Measurements from ENCODE around the gene MEAF6. TPM values are rescaled to one million over a fixed set of nuclear protein-coding genes. Genes with fewer than 3 reads are reported as not detected.
A peak's percentile ranks its signal among the peaks of the same experiment; 100 is the strongest.
"Not testable (repeated sequence)": the region's sequence is repeated elsewhere in the genome, so short reads cannot be mapped to it uniquely, and the experiment has no call there.

The MEAF6 gene
- total RNA-seq: 10 to 100 TPM; 89.6 to 89.7 TPM

DNA sequence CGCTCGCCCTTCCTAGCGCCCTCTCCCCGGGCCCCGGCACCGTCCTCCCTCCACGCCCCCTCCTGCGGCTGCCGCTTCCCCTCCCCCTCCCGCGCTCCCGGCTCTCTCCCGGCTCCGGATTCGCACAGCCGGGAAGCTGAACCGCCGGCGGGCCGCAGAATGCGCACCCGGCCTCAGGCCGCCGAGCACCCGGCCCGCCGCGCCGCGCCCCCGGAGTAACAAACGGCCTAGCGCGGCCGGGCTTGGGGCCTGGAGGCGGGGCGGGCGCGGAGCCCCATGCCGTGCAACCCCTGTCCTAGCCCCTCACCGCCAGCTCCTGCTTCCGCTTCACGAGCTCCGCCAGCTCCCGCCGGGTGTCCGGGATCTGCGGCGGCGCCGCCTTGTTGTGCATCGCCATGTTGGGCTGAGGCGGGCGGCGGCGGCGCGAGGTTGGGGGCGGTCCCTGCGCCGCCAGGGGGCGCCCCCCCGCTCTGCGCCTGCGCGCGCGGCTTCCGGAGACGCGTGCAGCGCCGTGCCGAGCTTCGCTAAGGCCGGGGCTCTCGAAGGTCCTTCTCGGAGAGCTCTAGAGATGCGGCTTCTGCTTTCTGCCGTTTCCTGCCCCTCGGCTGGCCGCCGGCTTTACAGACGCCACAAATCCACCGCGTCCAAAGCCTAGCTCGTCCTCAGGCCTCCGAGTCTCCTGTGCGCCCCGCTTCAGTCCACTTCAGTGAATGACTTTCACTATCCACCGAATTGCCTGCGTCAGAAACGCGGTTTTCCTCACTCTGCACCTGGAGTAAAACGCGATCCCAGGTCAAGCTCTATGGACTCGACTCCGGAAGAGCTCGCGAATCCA is at the start of gene MEAF6:
Gene MEAF6 (minus strand): TSS at position 417 of the 835 bp plus-strand sequence. CDS start 20 bp downstream, at position 397.
- intact Hi-C loops (cut with micrococcal nuclease): loop anchor here (1.0 to 5.0 kb wide), 4 partner anchors 35 to 176 kb away; partner anchors contain the start of gene SNIP1
- POLR2A ChIA-PET: interaction anchor here (0.5 to 4.4 kb wide), 17 partner anchors 12 to 1571 kb away, joined by 3 to 27 read pairs (median 4); partner anchors contain the start of genes GNL2, MRPS15, SNIP1 and ZC3H12A
- Mint-ChIP-seq H3K4me3 (peak within 1 kb of the TSS; percentile 98), H3K36me3 (peaks cover 20% of the 10 kb centered on the region), H3K27me3 (no peaks in the 10 kb centered on the region), H3K4me1 (ENCODE audit: low read depth) (peaks cover 49% of the 10 kb centered on the region), H3K9me3 (no peaks in the 10 kb centered on the region), H3K27ac (peak within 1 kb of the TSS; percentile 94)
- CTCF ChIA-PET: interaction anchor here (0.7 to 3.2 kb wide), 23 partner anchors 8 to 293 kb away, joined by 3 to 26 read pairs (median 4); partner anchors contain the start of genes C1orf122, EPHA10, GNL2 and SNIP1
- DNase-seq: peak; percentile 87

DNA sequence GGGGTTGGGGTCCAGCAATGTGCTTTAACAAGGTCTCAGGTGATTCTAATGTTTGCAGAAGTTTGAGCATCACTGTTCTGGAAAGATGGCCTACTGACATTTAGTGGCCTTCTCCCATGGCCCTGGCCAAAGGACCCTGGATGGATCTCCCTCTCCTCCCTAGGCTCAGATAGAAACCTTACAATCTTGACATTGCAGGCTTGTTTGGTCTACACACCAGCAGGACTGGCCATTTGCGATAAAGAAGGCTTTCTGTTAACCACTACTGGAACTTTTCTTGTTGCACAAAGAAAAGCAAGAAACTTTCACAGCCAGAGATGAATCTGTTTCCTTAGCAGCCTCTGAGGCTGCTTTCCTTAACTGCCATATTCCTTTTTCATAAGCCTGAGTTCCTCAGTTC is 48.4 kb upstream of the MEAF6 start:
- no peak for DNase-seq
- ChIA-PET CTCF (interaction anchor here (0.6 to 4.6 kb wide), 7 partner anchors 9 to 126 kb away, joined by 3 to 35 read pairs (median 5); no protein-coding TSS in a partner anchor), POLR2A (no interaction called here)
- H3K9me3 Mint-ChIP-seq: no peaks in the 10 kb centered on the region
- H3K36me3 Mint-ChIP-seq: peaks cover 21% of the 10 kb centered on the region
- no peak overlapping the region for H3K27ac Mint-ChIP-seq
- H3K4me3 Mint-ChIP-seq: no peak overlapping the region
- no peaks in the 10 kb centered on the region for H3K4me1 Mint-ChIP-seq (ENCODE audit: low read depth)
- H3K27me3 Mint-ChIP-seq: no peaks in the 10 kb centered on the region
- intact Hi-C loops (cut with micrococcal nuclease): no loop called here

DNA sequence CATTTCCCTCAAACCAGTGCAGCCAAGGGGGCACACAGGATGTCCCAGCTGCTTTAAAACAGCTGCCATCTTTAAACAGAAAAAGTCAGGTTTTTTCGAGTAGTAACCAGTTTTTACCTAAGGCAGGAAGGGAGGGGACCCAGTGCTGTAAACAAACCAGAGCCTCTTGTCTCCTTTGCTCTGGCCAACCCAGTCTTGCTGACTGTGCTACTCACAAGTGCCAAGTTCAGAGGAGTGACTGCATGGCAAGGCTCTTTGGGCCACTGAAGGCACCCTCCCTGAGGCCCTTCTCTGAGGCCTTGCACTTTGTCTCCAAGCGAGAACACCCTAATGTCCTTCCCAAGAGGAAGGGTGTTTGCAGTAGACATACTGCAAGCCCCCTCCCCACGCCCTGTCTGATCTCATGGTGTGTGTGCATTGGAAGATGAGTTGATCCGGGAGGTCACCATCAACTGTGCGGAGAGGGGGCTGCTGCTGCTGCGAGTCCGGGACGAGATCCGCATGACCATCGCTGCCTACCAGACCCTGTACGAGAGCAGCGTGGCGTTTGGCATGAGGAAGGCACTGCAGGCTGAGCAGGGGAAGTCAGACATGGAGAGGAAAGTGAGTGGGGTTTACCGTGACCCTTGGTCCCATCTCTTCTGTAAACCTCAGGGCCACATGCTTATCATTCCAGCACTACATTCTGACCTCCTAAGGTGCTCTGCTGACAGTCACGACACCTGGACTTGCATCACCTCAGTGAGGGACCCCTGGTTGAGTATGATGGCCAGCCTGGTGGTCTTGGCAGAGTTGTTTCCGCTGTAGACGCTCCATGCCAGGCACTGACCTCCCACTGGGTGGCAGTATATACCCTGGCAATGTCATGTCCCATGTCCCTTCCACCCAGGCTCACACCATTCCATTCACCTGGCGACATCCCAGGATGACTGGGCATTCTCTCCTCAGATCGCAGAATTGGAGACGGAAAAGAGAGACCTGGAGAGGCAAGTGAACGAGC is 46.9 kb upstream of the MEAF6 start:
- ChIA-PET POLR2A (no interaction called here), CTCF (interaction anchor here (0.8 to 4.6 kb wide), 7 partner anchors 10 to 127 kb away, joined by 3 to 35 read pairs (median 5); no protein-coding TSS in a partner anchor)
- Mint-ChIP-seq H3K27ac (no peak overlapping the region), H3K4me1 (ENCODE audit: low read depth) (peaks cover 8% of the 10 kb centered on the region), H3K9me3 (no peaks in the 10 kb centered on the region), H3K36me3 (peaks cover 7% of the 10 kb centered on the region), H3K27me3 (no peaks in the 10 kb centered on the region), H3K4me3 (no peak overlapping the region)
- DNase-seq: peak; percentile 52
- intact Hi-C loops (cut with micrococcal nuclease): loop anchor here (1.0 kb wide), 1 partner anchor 121 kb away; no protein-coding TSS in a partner anchor

DNA sequence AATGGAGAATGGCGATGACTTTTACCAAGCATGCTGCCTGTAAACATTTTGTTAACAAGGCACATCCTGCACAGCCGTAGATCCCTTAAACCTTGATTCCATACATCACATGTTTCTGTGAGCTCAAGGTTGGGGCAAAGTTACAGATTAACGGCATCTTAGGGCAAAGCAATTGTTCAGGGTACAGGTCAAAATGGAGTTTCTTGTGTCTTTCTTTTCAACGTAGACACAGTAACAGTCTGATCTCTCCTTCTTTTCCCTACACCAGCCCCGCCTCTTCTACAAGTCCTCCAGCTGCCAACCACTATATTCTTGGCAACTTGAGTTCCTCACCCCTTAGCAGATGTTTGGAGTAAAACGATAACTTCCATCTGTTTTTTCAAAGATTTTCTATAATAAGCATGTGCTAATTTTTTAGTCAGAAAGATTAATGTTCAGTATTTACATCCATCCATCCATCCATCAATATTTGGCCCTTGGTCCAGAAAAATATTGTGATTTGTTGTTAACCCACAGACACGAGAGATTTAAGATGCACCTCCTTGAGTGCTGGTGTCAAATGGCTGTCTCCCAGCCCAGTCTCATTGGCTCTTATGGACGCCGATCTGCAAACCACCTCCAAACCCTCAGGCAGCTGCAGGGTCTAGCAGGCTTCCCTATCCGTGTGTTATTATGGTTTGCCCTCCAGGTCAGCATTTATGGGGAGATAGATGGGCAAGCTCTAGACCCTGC is 46.0 kb upstream of the MEAF6 start:
- CTCF ChIA-PET: interaction anchor here (0.7 to 2.5 kb wide), 3 partner anchors 48 to 125 kb away, joined by 3 to 7 read pairs (median 3); no protein-coding TSS in a partner anchor
- Mint-ChIP-seq H3K4me3 (no peak overlapping the region), H3K27me3 (no peaks in the 10 kb centered on the region), H3K36me3 (peaks cover 2% of the 10 kb centered on the region), H3K9me3 (no peaks in the 10 kb centered on the region), H3K4me1 (ENCODE audit: low read depth) (peaks cover 9% of the 10 kb centered on the region), H3K27ac (no peak overlapping the region)
- intact Hi-C loops (cut with micrococcal nuclease): loop anchor here (1.0 kb wide), 1 partner anchor 122 kb away; no protein-coding TSS in a partner anchor
- POLR2A ChIA-PET: no interaction called here
- DNase-seq: no peak

DNA sequence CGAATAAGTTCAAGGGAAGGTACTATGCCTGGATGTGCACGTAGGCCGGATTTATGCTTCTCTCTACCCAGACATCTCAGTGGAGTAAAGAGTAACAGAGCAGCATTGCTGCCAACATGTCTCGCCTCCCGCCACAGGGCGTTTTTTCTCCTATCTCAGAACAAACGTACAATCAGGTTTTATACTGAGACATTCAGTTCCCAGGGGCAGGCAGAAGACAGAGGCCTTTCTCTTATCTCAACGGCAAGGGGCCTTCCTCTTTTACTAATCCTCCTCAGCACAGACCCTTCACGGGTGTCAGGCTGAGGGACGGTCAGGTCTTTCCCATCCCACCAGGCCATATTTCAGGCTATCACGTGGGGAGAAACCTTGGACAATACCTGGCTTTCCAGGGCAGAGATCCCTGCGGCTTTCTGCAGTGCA is 45.4 kb upstream of the MEAF6 start:
- intact Hi-C loops (cut with micrococcal nuclease); H3K4me3 Mint-ChIP-seq; H3K27ac Mint-ChIP-seq; H3K27me3 Mint-ChIP-seq; DNase-seq; H3K36me3 Mint-ChIP-seq; H3K4me1 Mint-ChIP-seq (ENCODE audit: low read depth); POLR2A ChIA-PET; H3K9me3 Mint-ChIP-seq: not testable (repeated sequence)
- CTCF ChIA-PET: interaction anchor here (0.7 to 2.5 kb wide), 2 partner anchors 49 to 122 kb away, joined by 3 to 7 read pairs; no protein-coding TSS in a partner anchor

DNA sequence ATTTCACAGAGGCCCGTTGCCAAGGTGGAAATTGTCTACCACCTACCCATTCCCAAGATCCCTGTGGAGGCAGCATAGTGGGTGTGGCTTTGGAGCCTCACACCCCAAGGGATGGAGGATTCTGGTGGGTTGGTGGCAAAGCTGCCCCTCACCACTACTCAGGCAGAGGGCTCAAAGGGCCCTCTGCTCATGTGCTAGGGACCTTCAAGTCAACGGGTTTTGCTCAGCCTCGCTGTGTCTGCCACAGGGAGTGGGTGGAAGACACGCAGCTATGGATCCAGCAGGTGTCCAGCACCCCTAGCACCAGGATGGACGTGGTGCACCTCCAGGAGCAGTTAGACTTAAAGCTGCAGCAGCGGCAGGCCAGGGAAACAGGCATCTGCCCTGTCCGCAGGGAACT is 44.5 kb upstream of the MEAF6 start:
- intact Hi-C loops (cut with micrococcal nuclease): no loop called here
- ChIA-PET CTCF (interaction anchor here (0.7 to 2.5 kb wide), 2 partner anchors 123 to 126 kb away, joined by 3 to 7 read pairs; no protein-coding TSS in a partner anchor), POLR2A (no interaction called here)
- Mint-ChIP-seq H3K36me3 (peaks cover 4% of the 10 kb centered on the region), H3K27ac (no peak overlapping the region), H3K27me3 (no peaks in the 10 kb centered on the region), H3K4me3 (no peak overlapping the region), H3K9me3 (peaks cover 4% of the 10 kb centered on the region), H3K4me1 (ENCODE audit: low read depth) (peaks cover 11% of the 10 kb centered on the region)
- DNase-seq: no peak

DNA sequence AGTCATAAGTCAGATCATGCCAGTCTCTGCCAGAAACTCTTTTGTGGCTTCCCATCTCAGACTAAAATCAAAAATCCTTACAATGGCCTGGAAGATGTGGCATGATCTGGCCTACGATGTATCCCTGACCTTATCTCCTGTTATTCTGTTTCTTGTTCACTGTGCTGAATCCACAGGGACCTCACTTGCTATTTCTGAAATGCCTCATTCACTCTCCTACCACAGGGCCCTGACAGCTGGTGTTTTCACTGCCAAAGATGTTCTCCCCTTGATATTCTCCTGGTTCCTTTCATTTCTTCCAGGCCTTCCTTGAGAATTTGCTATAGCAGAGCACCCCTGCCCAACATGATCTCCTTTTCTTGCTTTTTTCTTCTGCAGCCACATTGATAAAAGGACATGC is 43.8 kb upstream of the MEAF6 start:
- no peak overlapping the region for H3K4me3 Mint-ChIP-seq

DNA sequence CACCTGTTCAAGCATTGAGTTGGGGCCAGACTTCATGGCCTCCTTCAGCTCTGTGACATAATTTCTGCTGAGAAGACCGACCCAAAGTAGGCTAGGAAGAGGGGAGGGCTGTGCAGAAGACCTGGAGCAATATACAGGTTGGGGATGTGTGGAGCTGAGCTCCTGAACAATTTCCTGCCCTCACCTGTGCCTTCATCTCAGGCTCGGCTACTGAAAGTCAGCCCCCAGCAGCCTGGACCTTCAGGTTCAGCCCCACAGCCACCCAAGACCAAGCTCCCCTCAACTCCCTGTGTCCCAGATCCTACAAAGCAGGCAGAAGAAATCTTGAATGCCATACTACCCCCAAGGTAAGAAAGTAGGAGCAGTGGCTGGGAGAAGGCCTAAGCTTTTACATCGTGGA is 42.8 kb upstream of the MEAF6 start:
- peaks cover 24% of the 10 kb centered on the region for H3K4me1 Mint-ChIP-seq (ENCODE audit: low read depth)
- peaks cover 4% of the 10 kb centered on the region for H3K9me3 Mint-ChIP-seq
- no peak for DNase-seq
- H3K36me3 Mint-ChIP-seq: peaks cover 5% of the 10 kb centered on the region
- ChIA-PET POLR2A (no interaction called here), CTCF (interaction anchor here (1.2 to 1.4 kb wide), 2 partner anchors 45 to 302 kb away, joined by 3 to 6 read pairs; no protein-coding TSS in a partner anchor)
- H3K27me3 Mint-ChIP-seq: no peaks in the 10 kb centered on the region
- no peak overlapping the region for H3K4me3 Mint-ChIP-seq
- intact Hi-C loops (cut with micrococcal nuclease): no loop called here
- no peak overlapping the region for H3K27ac Mint-ChIP-seq

More for the DNA sequence above, 43.8 kb upstream of the MEAF6 start:
- Mint-ChIP-seq H3K9me3 (peaks cover 4% of the 10 kb centered on the region), H3K27ac (no peak overlapping the region), H3K27me3 (no peaks in the 10 kb centered on the region), H3K36me3 (peaks cover 5% of the 10 kb centered on the region), H3K4me1 (ENCODE audit: low read depth) (peaks cover 14% of the 10 kb centered on the region)
- no peak for DNase-seq
- ChIA-PET POLR2A (no interaction called here), CTCF (no interaction called here)
- intact Hi-C loops (cut with micrococcal nuclease): no loop called here

DNA sequence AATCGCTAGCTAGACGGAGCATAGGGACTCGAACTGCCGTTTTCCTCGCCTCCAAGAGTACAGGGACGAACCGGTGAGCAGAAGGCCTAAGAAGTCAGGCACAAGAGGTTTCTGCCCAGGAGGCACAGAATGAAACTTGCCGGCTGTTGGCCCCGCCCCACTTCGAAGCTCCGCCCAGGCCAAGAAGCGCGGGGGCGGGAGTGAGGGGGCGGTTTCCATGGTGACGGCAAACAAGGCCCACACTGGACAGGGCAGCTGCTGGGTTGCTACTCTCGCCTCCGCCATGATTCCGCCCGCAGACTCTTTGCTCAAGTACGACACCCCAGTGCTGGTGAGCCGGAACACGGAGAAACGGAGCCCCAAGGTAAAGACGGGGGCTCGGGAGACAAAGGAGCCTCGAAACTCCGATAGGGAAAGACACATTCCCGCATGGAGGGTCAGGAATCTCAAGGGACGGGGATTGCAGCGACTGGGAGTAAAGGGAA is 42.2 kb upstream of the MEAF6 start, which contains the start of gene DNALI1:
Gene DNALI1 (plus strand): TSS at position 229 of the 485 bp plus-strand sequence. CDS start 55 bp downstream, at position 284.
- Mint-ChIP-seq H3K36me3 (peaks cover 9% of the 10 kb centered on the region), H3K9me3 (peaks cover 4% of the 10 kb centered on the region), H3K27ac (no peak within 1 kb of the TSS), H3K4me3 (no peak within 1 kb of the TSS), H3K27me3 (no peaks in the 10 kb centered on the region), H3K4me1 (ENCODE audit: low read depth) (peaks cover 30% of the 10 kb centered on the region)
- intact Hi-C loops (cut with micrococcal nuclease): no loop called here
- peak; percentile 52 for DNase-seq
- ChIA-PET CTCF (interaction anchor here (1.2 to 1.4 kb wide), 2 partner anchors 46 to 303 kb away, joined by 3 to 6 read pairs; no protein-coding TSS in a partner anchor), POLR2A (no interaction called here)

DNA sequence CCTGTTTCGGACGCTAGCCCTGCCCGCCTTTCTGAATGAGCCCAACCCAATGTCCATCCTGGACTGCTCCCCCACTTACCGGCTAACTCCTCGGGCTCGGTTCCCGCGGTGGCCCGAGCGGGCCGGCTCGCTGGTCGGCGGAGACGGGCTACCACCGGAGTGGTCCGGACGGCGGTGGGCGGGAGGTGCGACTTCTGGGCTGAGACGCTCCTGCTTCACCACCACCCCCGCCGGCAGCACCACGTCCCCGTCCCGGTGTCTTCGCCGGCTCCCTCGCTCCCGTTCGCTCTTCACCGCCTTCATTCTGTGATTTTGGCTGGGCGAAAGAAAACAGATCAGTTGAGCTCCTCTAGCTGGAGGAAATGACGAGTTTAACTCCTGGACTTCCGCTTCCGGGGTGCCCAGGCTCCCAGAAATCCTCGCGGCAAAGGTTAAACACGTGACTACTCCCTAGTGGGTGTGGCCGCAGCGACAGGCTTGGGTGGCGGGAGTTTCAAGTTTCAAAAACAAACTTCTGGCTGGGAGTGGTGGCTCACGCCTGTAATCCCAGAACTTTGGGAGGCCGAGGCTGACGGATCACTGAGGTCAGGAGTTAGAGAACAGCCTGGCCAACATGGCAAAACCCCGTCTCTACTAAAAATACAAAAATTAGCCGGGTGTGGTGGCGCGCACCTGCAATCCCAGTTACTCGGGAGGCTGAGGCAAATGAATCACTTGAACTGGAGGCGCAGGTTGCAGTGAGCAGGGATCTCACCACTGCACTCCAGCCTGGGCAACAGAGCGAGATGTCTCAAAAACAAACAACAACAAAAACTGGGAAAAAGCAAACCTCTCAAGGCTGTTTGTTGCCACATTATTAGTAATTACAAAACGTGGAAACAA is 39.6 kb upstream of the MEAF6 start, which contains the start of gene SNIP1:
Gene SNIP1 (minus strand): TSS at position 367 of the 882 bp plus-strand sequence. CDS start 64 bp downstream, at position 303.
- Mint-ChIP-seq H3K27me3 (no peaks in the 10 kb centered on the region), H3K4me1 (ENCODE audit: low read depth) (peaks cover 45% of the 10 kb centered on the region), H3K9me3 (peaks cover 4% of the 10 kb centered on the region), H3K36me3 (peaks cover 21% of the 10 kb centered on the region), H3K27ac (peak within 1 kb of the TSS; percentile 93), H3K4me3 (peak within 1 kb of the TSS; percentile 91)
- intact Hi-C loops (cut with micrococcal nuclease): loop anchor here (1.0 to 5.0 kb wide), 3 partner anchors 42 to 138 kb away; partner anchors contain the start of genes CDCA8 and MEAF6
- ChIA-PET CTCF (interaction anchor here (0.7 to 2.3 kb wide), 6 partner anchors 40 to 1493 kb away, joined by 3 to 13 read pairs (median 4); partner anchors contain the start of genes CDCA8 and MEAF6), POLR2A (interaction anchor here (0.8 to 1.1 kb wide), 4 partner anchors 40 to 298 kb away, joined by 3 to 8 read pairs (median 3); partner anchors contain the start of gene MEAF6)
- DNase-seq: peak; percentile 95

Measured in activated CD4-positive, alpha-beta memory T cell treated with anti-CD3 and anti-CD28 coated beads for 36 hours (primary cell).